H9 (cell line): ENCODE results near the gene KRTAP5-7. TPM values are rescaled to one million over a fixed set of nuclear protein-coding genes. Genes with fewer than 3 reads are reported as not detected.

Source experiments
- DNase-seq: peaks from one replicate; pipeline ENCODE4 v3.0.0-alpha.2; 2017
- H2AFZ ChIP-seq: one replicate; pipeline ENCODE4 v1.6.1; 2013; ENCODE audit warnings: mild to moderate bottlenecking, low read length, control low read depth, moderate library complexity
- H2AK5ac ChIP-seq: 2 replicates; pipeline ENCODE4 v1.6.1; 2013; ENCODE audit warnings: low read length, control low read depth, mixed read lengths; ENCODE audit not compliant: insufficient read length
- H2BK120ac ChIP-seq: one replicate; pipeline ENCODE4 v1.6.1; 2013; ENCODE audit warnings: low read depth, mild to moderate bottlenecking, low read length, control low read depth, inconsistent platforms; ENCODE audit not compliant: poor library complexity, severe bottlenecking
- H2BK12ac ChIP-seq: 2 replicates; pipeline ENCODE4 v1.6.1; 2013; ENCODE audit warnings: low read length, control low read depth, mixed read lengths, low read depth; ENCODE audit not compliant: insufficient read length
- H2BK15ac ChIP-seq: 2 replicates; pipeline ENCODE4 v1.6.1; 2013; ENCODE audit warnings: low read depth, low read length, control low read depth
- H2BK20ac ChIP-seq: one replicate; pipeline ENCODE4 v1.6.1; 2013; ENCODE audit warnings: low read depth, mild to moderate bottlenecking, low read length, control low read depth, inconsistent platforms; ENCODE audit not compliant: poor library complexity, severe bottlenecking
- H2BK5ac ChIP-seq: 2 replicates; pipeline ENCODE4 v1.6.1; 2013; ENCODE audit warnings: low read length, control low read depth, mixed read lengths; ENCODE audit not compliant: insufficient read length
- H3K14ac ChIP-seq: 2 replicates; pipeline ENCODE4 v1.6.1; 2013; ENCODE audit warnings: low read length, control low read depth; ENCODE audit not compliant: insufficient read depth
- H3K18ac ChIP-seq: 2 replicates; pipeline ENCODE4 v1.6.1; 2013; ENCODE audit warnings: low read depth, mild to moderate bottlenecking, mixed read lengths, low read length, control low read depth; ENCODE audit not compliant: insufficient read length
- H3K23ac ChIP-seq: 2 replicates; pipeline ENCODE4 v1.6.1; 2013; ENCODE audit warnings: low read length, control low read depth, mixed read lengths, low read depth; ENCODE audit not compliant: insufficient read length
- H3K23me2 ChIP-seq: 2 replicates; pipeline ENCODE4 v1.6.1; 2013; ENCODE audit warnings: low read depth, mild to moderate bottlenecking, mixed read lengths, low read length, control low read depth; ENCODE audit not compliant: insufficient read length, poor library complexity, severe bottlenecking
- H3K27ac ChIP-seq: 2 replicates; pipeline ENCODE4 v1.5.1; 2013; ENCODE audit warnings: low read length, control low read depth, mixed read lengths, low read depth; ENCODE audit not compliant: insufficient read length
- H3K27me3 ChIP-seq: 2 replicates; pipeline ENCODE4 v1.6.1; 2013; ENCODE audit warnings: low read length, control low read depth, inconsistent platforms; ENCODE audit not compliant: insufficient read depth
- H3K4ac ChIP-seq: 2 replicates; pipeline ENCODE4 v1.6.1; 2013; ENCODE audit warnings: low read depth, mild to moderate bottlenecking, control low read depth, inconsistent platforms, low read length, moderate library complexity
- H3K4me1 ChIP-seq: 2 replicates; pipeline ENCODE4 v1.6.1; 2013; ENCODE audit warnings: low read length, control low read depth, inconsistent platforms; ENCODE audit not compliant: insufficient read depth
- H3K4me2 ChIP-seq: 2 replicates; pipeline ENCODE4 v1.6.1; 2013; ENCODE audit warnings: low read length, control low read depth, mixed read lengths; ENCODE audit not compliant: insufficient read length, insufficient read depth
- H3K56ac ChIP-seq: 2 replicates; pipeline ENCODE4 v1.6.1; 2013; ENCODE audit warnings: low read depth, mild to moderate bottlenecking, mixed read lengths, low read length, control low read depth; ENCODE audit not compliant: insufficient read length
- H3K79me1 ChIP-seq: 2 replicates; pipeline ENCODE4 v1.6.1; 2013; ENCODE audit warnings: low read depth, mild to moderate bottlenecking, moderate library complexity, low read length, control low read depth, inconsistent platforms; ENCODE audit not compliant: insufficient read depth, poor library complexity, severe bottlenecking
- H3K79me2 ChIP-seq: 2 replicates; pipeline ENCODE4 v1.6.1; 2013; ENCODE audit warnings: low read length, control low read depth, inconsistent platforms; ENCODE audit not compliant: insufficient read depth
- H3K9ac ChIP-seq: 2 replicates; pipeline ENCODE4 v1.6.1; 2013; ENCODE audit warnings: low read length, control low read depth, mixed read lengths; ENCODE audit not compliant: insufficient read length; ENCODE audit errors: extremely low read depth
- H3K9me3 ChIP-seq: one replicate; pipeline ENCODE4 v1.6.1; 2013; ENCODE audit warnings: low read depth, low read length, inconsistent platforms; ENCODE audit not compliant: control insufficient read depth
- H3T11ph ChIP-seq: one replicate; pipeline ENCODE4 v1.6.1; 2013; ENCODE audit warnings: mild to moderate bottlenecking, low read length, control low read depth, inconsistent platforms
- H4K20me1 ChIP-seq: one replicate; pipeline ENCODE4 v1.6.1; 2013; ENCODE audit not compliant: control insufficient read depth, insufficient read length, insufficient read depth
- H4K5ac ChIP-seq: 2 replicates; pipeline ENCODE4 v1.6.1; 2013; ENCODE audit warnings: low read depth, mild to moderate bottlenecking, mixed read lengths, low read length, control low read depth; ENCODE audit not compliant: insufficient read length
- H4K8ac ChIP-seq: replicated peaks from 2 replicates; pipeline ENCODE4 v1.6.1; 2013; ENCODE audit warnings: low read length, control low read depth, mixed read lengths, low read depth; ENCODE audit not compliant: insufficient read length
- H4K91ac ChIP-seq: 2 replicates; pipeline ENCODE4 v1.6.1; 2013; ENCODE audit warnings: low read depth, mild to moderate bottlenecking, moderate library complexity, mixed read lengths, low read length, control low read depth; ENCODE audit not compliant: insufficient read length
- H3K27ac Mint-ChIP-seq, 3 experiments: 2 replicates in 2 of 3; 3 replicates in 1 of 3; pipeline ENCODE4 v1.8.0; 2020 to 2021; ENCODE audit warnings: mixed read lengths in 3 of 3, mild to moderate bottlenecking in 1 of 3, moderate library complexity in 1 of 3
- H3K27me3 Mint-ChIP-seq: 2 replicates; pipeline ENCODE4 v1.8.0; 2021; ENCODE audit warnings: low read depth, mild to moderate bottlenecking, moderate library complexity, mixed read lengths
- H3K36me3 Mint-ChIP-seq, 3 experiments: 2 replicates in 2 of 3; 3 replicates in 1 of 3; pipeline ENCODE4 v1.8.0; 2020 to 2021; ENCODE audit warnings: low read depth in 3 of 3, mixed read lengths in 3 of 3; ENCODE audit not compliant: insufficient read depth in 1 of 3
- H3K4me1 Mint-ChIP-seq, 2 experiments: 2 replicates each; pipeline ENCODE4 v1.8.0; 2020; ENCODE audit warnings: mixed read lengths in 2 of 2
- H3K4me3 Mint-ChIP-seq, 2 experiments: 2 replicates in 1 of 2; 3 replicates in 1 of 2; pipeline ENCODE4 v1.8.0; 2020 to 2021; ENCODE audit warnings: mild to moderate bottlenecking in 2 of 2, mixed read lengths in 2 of 2, moderate library complexity in 1 of 2
- H3K9me3 Mint-ChIP-seq, 2 experiments: 2 replicates in 1 of 2; 3 replicates in 1 of 2; pipeline ENCODE4 v1.8.0; 2020; ENCODE audit warnings: mild to moderate bottlenecking in 2 of 2, mixed read lengths in 2 of 2, moderate library complexity in 1 of 2
- CTCF ChIP-seq: fragments of 200-600 bp; sonication (generic); conservative IDR thresholded peaks from 3 replicates; pipeline ENCODE4 v1.8.0; 2021; ENCODE audit warnings: antibody characterized with exemption, mild to moderate bottlenecking
- WGBS: extraction: QIAGEN DNeasy Blood & Tissue Kit; methylation state at CpG from one replicate; pipeline ENCODE4 v1.1.7; 2013; ENCODE audit warnings: missing lambda C conversion rate, low lambda C conversion rate, mixed read lengths; ENCODE audit not compliant: insufficient read length; ENCODE audit errors: extremely low coverage; 5-methylcytosine and 5-hydroxymethylcytosine counted together
- total RNA-seq: library from RNA; stranded (reverse); gene quantifications from 2 replicates; pipeline ENCODE4 v1.2.1, GENCODE V29; 2021

The KRTAP5-7 gene
- total RNA-seq, 1 experiment from 2014 or later = not detected

- Mint-ChIP-seq H3K36me3 (no peaks in the 10 kb centered on the region), H3K27ac (no peak overlapping the region), H3K9me3 (peaks cover 5 to 7% of the 10 kb centered on the region in 2 experiments; a peak in 3 of 5 replicates), H3K4me3 (no peak overlapping the region), H3K4me1 (peaks cover 29 to 32% of the 10 kb centered on the region in 2 experiments), H3K27me3 (peaks cover 31% of the 10 kb centered on the region)
- Histone ChIP-seq H3K56ac (no peak overlapping the region), H3K23me2 (no peaks in the 10 kb centered on the region), H2BK120ac (no peak overlapping the region), H3K9me3 (no peaks in the 10 kb centered on the region), H4K91ac (no peak overlapping the region), H3K4me1 (no peaks in the 10 kb centered on the region; the same call in 1 of the 2 replicates), H2BK5ac (no peak overlapping the region), H3K4me2 (no peak overlapping the region), H2BK12ac (no peak overlapping the region), H3K79me1 (no peaks in the 10 kb centered on the region), H3K4ac (no peak overlapping the region), H3T11ph (no peak overlapping the region), H3K27ac (no peak overlapping the region), H3K9ac (no peak overlapping the region), H2BK15ac (no peak overlapping the region), H3K18ac (no peak overlapping the region), H4K20me1 (no peaks in the 10 kb centered on the region), H4K5ac (no peak overlapping the region), H3K23ac (no peak overlapping the region), H3K27me3 (no peaks in the 10 kb centered on the region), H3K14ac (no peak overlapping the region), H2BK20ac (no peak overlapping the region), H2AK5ac (no peak overlapping the region), H2AFZ (no peak overlapping the region), H3K79me2 (no peaks in the 10 kb centered on the region), H4K8ac (no peak overlapping the region)
- no peak for DNase-seq
- WGBS = no CpG with 5 or more reads among the region's 4 CpGs
- no peak for TF ChIP-seq CTCF
Measured at GRCh38 chr11:71564430-71564829, 37.4 kb downstream of the KRTAP5-7 start.
